Measurements from ENCODE around the gene BLID.

GRCh38 chr11:122144752-122145151, 28.7 kb upstream of the BLID start:
- TF ChIP-seq CTCF (optimal IDR thresholded peaks at IDR 0.05 in 1 of 3, IDR thresholded peaks at IDR 0.05 in 1 of 3, conservative IDR thresholded peaks at IDR 0.05 in 1 of 3; ENCODE audit: extremely low read depth in 1 of 3, insufficient read depth in 2 of 3, low read length in 3 of 3) (no peak), EZH2 (IDR thresholded peaks at IDR 0.05; ENCODE audit: low read length) (no peak)

Measured in keratinocyte (primary cell).